Measurements from ENCODE around the gene GSTA4.

DNA sequence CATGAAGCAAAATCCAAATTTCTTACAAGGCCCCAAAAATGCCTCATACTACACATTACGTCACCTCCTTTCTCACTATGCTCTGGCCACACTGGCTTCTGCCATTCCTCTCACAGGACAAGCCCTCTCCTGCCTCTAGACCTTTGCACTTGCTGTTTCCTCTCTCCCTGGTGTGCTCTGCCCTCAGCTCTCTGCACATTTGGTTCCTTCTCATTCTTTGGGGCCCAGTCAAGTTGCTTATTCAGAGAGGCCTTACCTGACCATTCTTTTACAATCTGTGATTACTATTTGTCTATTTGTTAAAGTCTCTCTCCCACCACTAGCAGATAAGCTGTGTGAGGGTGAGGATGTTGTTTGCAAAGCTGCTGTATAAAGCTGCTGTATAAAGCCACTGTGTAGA lies 15.4 kb upstream of the GSTA4 start:
- TF ChIP-seq POLR2A (IDR thresholded peaks at IDR 0.05; ENCODE audit: low read length) = no peak
- TF ChIP-seq GATA1 (IDR thresholded peaks at IDR 0.05; ENCODE audit: low read depth, low read length) = no peak

Measured in erythroblast (primary cell).